Fibroblast of lung (primary cell): Measurements from ENCODE around the gene GALNT18.

Source experiments
- CTCF ChIP-seq, 2 donors: IDR thresholded peaks in 1 of 2; conservative IDR thresholded peaks in 1 of 2; 1 replicate in 1 of 2; 2 replicates in 1 of 2; pipeline ENCODE4 v1.5.1; 2011 to 2012; ENCODE audit warnings: low read length in 2 of 2, control low read depth in 1 of 2, inconsistent platforms in 1 of 2, low read depth in 1 of 2, mild to moderate bottlenecking in 1 of 2
- EZH2 ChIP-seq: IDR thresholded peaks from 2 replicates; pipeline ENCODE4 v1.5.1; 2012; ENCODE audit warnings: low read length, control low read depth, mild to moderate bottlenecking; ENCODE audit errors: missing control alignments

DNA sequence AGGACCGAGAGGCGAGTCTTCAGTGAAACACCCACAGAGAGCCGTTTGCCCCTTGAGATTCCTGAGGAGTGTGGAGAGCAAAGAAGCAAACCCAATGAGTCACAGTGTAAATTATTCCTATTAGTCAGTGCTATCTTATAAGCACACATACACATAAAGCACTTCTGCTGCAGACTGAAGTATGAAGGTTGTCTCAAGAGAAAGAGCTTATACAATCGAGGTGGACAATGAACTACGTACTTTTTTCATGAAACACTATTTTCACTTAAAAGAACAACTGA, 37.3 kb downstream of the GALNT18 start:
- no peak for TF ChIP-seq CTCF (conservative IDR thresholded peaks at IDR 0.05 in 1 of 2, IDR thresholded peaks at IDR 0.05 in 1 of 2; ENCODE audit: low read depth in 1 of 2, low read length in 2 of 2)
- no peak for TF ChIP-seq EZH2
